NCI-H2171 treated with DMSO at 0.1 percent for 48 hours (cell line): Measurements from ENCODE around the gene ATF5.

Source experiments
- DNase-seq: peaks from one replicate; lab custom pipeline; 2025; lab: John Stamatoyannopoulos, UW

ATF5 gene

DNA sequence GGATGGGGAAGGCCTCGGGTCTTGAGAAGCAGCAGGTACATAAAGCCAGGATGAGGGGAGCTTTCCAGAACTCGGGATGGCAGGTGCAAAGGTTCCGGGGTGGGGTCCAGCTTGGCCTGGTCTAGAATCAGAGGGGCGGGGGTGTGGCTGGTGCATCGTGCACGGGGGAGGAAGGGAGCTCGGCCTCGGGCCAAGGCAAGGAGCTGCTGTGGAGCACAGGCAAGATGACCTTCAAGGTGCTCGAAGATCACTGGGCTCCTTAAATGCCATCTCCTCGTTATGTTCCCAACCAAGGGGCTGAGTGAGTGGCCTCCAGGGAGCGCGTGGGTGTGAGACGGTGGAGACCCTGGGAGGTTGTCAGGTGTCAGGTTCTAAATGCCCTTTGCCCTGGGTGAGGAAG is 48.1 kb downstream of the ATF5 start:
- no peak for DNase-seq

GRCh38 chr19:49977881-49978280 is 48.9 kb downstream of the ATF5 start:
- no peak for DNase-seq

GRCh38 chr19:49978324-49978723 is 49.3 kb downstream of the ATF5 start:
- DNase-seq = no peak

GRCh38 chr19:49981603-49982593 is 52.9 kb downstream of the ATF5 start:
- DNase-seq = no peak
